Kidney glomerular epithelial cell (primary cell): ENCODE results near the gene KCTD13.
"Not testable (repeated sequence)": the region's sequence is repeated elsewhere in the genome, so short reads cannot be mapped to it uniquely, and the experiment has no call there.

ENCODE experiments used
- DNase-seq: peaks from one replicate; lab custom pipeline; 2025; lab: John Stamatoyannopoulos, UW

The KCTD13 gene

GRCh38 chr16:29906520-29907244 lies 19.3 kb downstream of the KCTD13 start:
- no peak for DNase-seq

- DNase-seq: no peak
Observed at GRCh38 chr16:29905668-29906067, 20.4 kb downstream of the KCTD13 start.

GRCh38 chr16:29904947-29905346 lies 21.1 kb downstream of the KCTD13 start:
- DNase-seq: no peak

GRCh38 chr16:29903590-29903989 lies 22.4 kb downstream of the KCTD13 start:
- no peak for DNase-seq

- no peak for DNase-seq
Observed at GRCh38 chr16:29901607-29901945, 24.4 kb downstream of the KCTD13 start.

GRCh38 chr16:29900888-29901606 lies 25.0 kb downstream of the KCTD13 start:
- DNase-seq: no peak

- peak; percentile 88 for DNase-seq
Observed at GRCh38 chr16:29900102-29900887, 25.7 kb downstream of the KCTD13 start, which contains the start of gene ASPHD1. ASPHD1 (plus strand) TSS chr16:29900488; CDS start chr16:29900972, 484 bp downstream.

- peak; percentile 91 for DNase-seq
Observed at GRCh38 chr16:29899516-29900101, 26.4 kb downstream of the KCTD13 start, which contains the start of gene SEZ6L2. SEZ6L2 (minus strand) TSS chr16:29899550; CDS start chr16:29899019, 531 bp downstream.

- peak; percentile 56 for DNase-seq
Observed at GRCh38 chr16:29898804-29899515, 27.1 kb downstream of the KCTD13 start.

GRCh38 chr16:29898135-29898803 lies 27.8 kb downstream of the KCTD13 start:
- no peak for DNase-seq

- DNase-seq: no peak
Observed at GRCh38 chr16:29897333-29897732, 28.7 kb downstream of the KCTD13 start.

- DNase-seq: no peak
Observed at GRCh38 chr16:29896841-29897240, 29.2 kb downstream of the KCTD13 start.

- DNase-seq: no peak
Observed at GRCh38 chr16:29894352-29894751, 31.7 kb downstream of the KCTD13 start.

GRCh38 chr16:29893553-29893952 lies 32.5 kb downstream of the KCTD13 start:
- DNase-seq: no peak

GRCh38 chr16:29892458-29892813 lies 33.6 kb downstream of the KCTD13 start:
- no peak for DNase-seq

GRCh38 chr16:29891525-29892457 lies 34.2 kb downstream of the KCTD13 start:
- no peak for DNase-seq

GRCh38 chr16:29889372-29889771 lies 36.7 kb downstream of the KCTD13 start:
- DNase-seq: not testable (repeated sequence)

GRCh38 chr16:29883987-29884386 lies 42.0 kb downstream of the KCTD13 start:
- DNase-seq: no peak

GRCh38 chr16:29881050-29881449 lies 45.0 kb downstream of the KCTD13 start:
- no peak for DNase-seq

GRCh38 chr16:29878172-29878571 lies 47.9 kb downstream of the KCTD13 start:
- no peak for DNase-seq
